ENCODE measurements around the gene FAM209A. TPM values are rescaled to one million over a fixed set of nuclear protein-coding genes. Genes with fewer than 3 reads are reported as not detected.

Gene FAM209A
- total RNA-seq, 1 experiment from 2014 or later = not detected

- DNase-seq (ENCODE audit: low read depth, low spot score) (no peak), ATAC-seq (no peak)
- POLR2A ChIA-PET = no interaction called here
- H3K9me3 ChIP-seq (ENCODE audit: control insufficient read depth, insufficient read depth, low read depth, low read length) = no peaks in the 10 kb centered on the region
- H3K4me1 ChIP-seq (ENCODE audit: control insufficient read depth, insufficient read depth, low read length) = no peaks in the 10 kb centered on the region
- H3K36me3 ChIP-seq (ENCODE audit: control insufficient read depth, insufficient read depth, low read length) = no peaks in the 10 kb centered on the region
- H3K27ac ChIP-seq (ENCODE audit: low read length) = no peak overlapping the region
- intact Hi-C loops (cut with micrococcal nuclease; ENCODE audit: unreplicated experiment) (loop anchor here (2.0 to 5.0 kb wide), 3 partner anchors 421 to 495 kb away; no protein-coding TSS in a partner anchor), in situ Hi-C loops (cut with HindIII; ENCODE audit: low pct_unique_long_range_greater_than_20kb, low sequenced_read_pairs) (no loop called here)
- H3K4me3 ChIP-seq (ENCODE audit: low read depth in 2 of 2, low read length in 2 of 2) = no peak overlapping the region
- CTCF ChIA-PET = no interaction called here
- BruUV-seq (replicated peaks) = no TSS peak
- H3K27me3 ChIP-seq (ENCODE audit: control insufficient read depth, insufficient read depth, low read length) = no peaks in the 10 kb centered on the region
- TF ChIP-seq CTCF (IDR thresholded peaks at IDR 0.05) = no peak
- no peak for TF ChIP-seq POLR2AphosphoS5 (IDR thresholded peaks at IDR 0.05; ENCODE audit: low read depth, low read length)
- no peak for TF ChIP-seq SIN3A (IDR thresholded peaks at IDR 0.05; ENCODE audit: borderline replicate concordance, insufficient read depth, low read depth, low read length)
Observed at GRCh38 chr20:56551571-56551970, 27.0 kb downstream of the FAM209A start.

DNA sequence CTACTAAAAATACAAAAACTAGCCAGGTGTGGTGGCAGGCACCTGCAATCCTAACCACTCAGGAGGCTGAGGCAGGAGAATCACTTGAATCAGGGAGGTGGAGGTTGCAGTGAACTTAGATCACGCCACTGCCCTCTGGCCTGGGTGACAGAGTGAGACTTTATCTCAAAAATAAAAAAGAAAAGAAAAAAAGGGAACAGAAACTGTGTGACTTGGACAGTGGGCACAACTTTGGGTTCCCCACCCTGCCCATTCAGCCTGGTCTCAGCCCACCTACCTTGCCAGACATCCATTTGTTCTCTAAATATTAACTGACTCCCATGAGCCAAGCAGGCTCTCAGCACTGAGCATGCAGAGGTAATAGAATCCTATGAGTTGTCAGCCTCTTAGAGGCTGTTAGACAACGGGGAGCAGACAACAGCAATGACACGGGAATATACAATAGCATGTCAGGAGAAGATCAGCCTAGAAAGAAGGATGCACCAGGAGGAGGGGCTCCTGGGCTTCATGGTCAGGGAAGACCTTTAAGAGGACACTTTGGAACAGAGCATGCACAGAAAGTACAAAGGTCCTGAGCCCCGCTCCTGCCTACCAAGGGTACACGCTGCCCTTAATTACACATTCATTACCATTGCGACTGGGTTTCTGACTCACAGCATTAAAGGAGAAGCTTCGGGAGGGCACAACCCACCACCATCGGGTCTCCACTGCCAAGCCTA is 28.5 kb downstream of the FAM209A start:
- Histone ChIP-seq H3K27ac (ENCODE audit: low read length) (no peak overlapping the region), H3K27me3 (ENCODE audit: control insufficient read depth, insufficient read depth, low read length) (no peaks in the 10 kb centered on the region), H3K4me3 (ENCODE audit: low read depth in 2 of 2, low read length in 2 of 2) (no peak overlapping the region), H3K4me1 (ENCODE audit: control insufficient read depth, insufficient read depth, low read length) (no peaks in the 10 kb centered on the region), H3K9me3 (ENCODE audit: control insufficient read depth, insufficient read depth, low read depth, low read length) (no peaks in the 10 kb centered on the region), H3K36me3 (ENCODE audit: control insufficient read depth, insufficient read depth, low read length) (no peaks in the 10 kb centered on the region)
- CTCF ChIA-PET = no interaction called here
- BruUV-seq (replicated peaks) = no TSS peak
- POLR2A ChIA-PET = no interaction called here
- intact Hi-C loops (cut with micrococcal nuclease; ENCODE audit: unreplicated experiment) = loop anchor here (5.0 kb wide), 1 partner anchor 419 kb away; no protein-coding TSS in a partner anchor
- ATAC-seq (no peak), DNase-seq (ENCODE audit: low read depth, low spot score) (no peak)
- in situ Hi-C loops (cut with HindIII; ENCODE audit: low pct_unique_long_range_greater_than_20kb, low sequenced_read_pairs) = no loop called here
- no peak for TF ChIP-seq REST (IDR thresholded peaks at IDR 0.05; ENCODE audit: insufficient read depth in 1 of 2, low read depth in 2 of 2, low read length in 1 of 2)

DNA sequence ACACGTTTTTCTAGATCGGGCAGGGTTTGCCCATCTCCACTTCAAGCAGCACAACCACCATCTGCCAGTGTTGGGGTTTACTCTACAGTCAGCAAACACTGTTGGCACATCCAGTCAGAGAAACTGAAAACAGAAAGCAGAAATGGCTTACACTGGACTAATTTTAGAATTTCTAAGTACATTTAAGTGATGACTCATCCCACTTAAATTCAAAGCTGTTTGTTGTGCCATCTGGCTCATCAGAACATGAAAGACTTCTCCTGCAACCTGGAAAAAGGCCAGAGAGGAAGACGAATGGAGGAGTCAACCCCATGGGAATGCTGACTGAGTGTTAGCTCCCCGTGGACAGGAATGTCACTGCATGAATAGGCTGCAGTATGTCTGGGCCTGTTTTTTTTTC is 30.3 kb downstream of the FAM209A start:
- in situ Hi-C loops (cut with HindIII; ENCODE audit: low pct_unique_long_range_greater_than_20kb, low sequenced_read_pairs) = no loop called here
- Histone ChIP-seq H3K4me1 (ENCODE audit: control insufficient read depth, insufficient read depth, low read length) (no peaks in the 10 kb centered on the region), H3K27ac (ENCODE audit: low read length) (no peak overlapping the region), H3K9me3 (ENCODE audit: control insufficient read depth, insufficient read depth, low read depth, low read length) (no peaks in the 10 kb centered on the region), H3K36me3 (ENCODE audit: control insufficient read depth, insufficient read depth, low read length) (no peaks in the 10 kb centered on the region), H3K4me3 (ENCODE audit: low read depth in 2 of 2, low read length in 2 of 2) (no peak overlapping the region), H3K27me3 (ENCODE audit: control insufficient read depth, insufficient read depth, low read length) (no peaks in the 10 kb centered on the region)
- DNase-seq (ENCODE audit: low read depth, low spot score) (peak; percentile 61), ATAC-seq (peak; percentile 78)
- POLR2A ChIA-PET = no interaction called here
- TF ChIP-seq TCF7L2 (IDR thresholded peaks at IDR 0.05; ENCODE audit: low read depth, low read length) (0 out of 2 replicates have a peak, but pooled peaks have one; percentile 32), REST (IDR thresholded peaks at IDR 0.05; ENCODE audit: insufficient read depth in 1 of 2, low read depth in 2 of 2, low read length in 1 of 2) (no peak)
- BruUV-seq (replicated peaks) = no TSS peak
- intact Hi-C loops (cut with micrococcal nuclease; ENCODE audit: unreplicated experiment) = loop anchor here (5.0 kb wide), 1 partner anchor 417 kb away; no protein-coding TSS in a partner anchor
- CTCF ChIA-PET = no interaction called here

All from Panc1 (cell line).